Endothelial cell of umbilical vein (primary cell): Measurements from ENCODE around the gene BMP2K. TPM values are rescaled to one million over a fixed set of nuclear protein-coding genes. Genes with fewer than 3 reads are reported as not detected.

Experiments used
- BruUV-seq: library from RNA; stranded (reverse); fragments of 400-500 nt; replicated peaks from 2 replicates; lab custom pipeline; 2021; lab: Mats Ljungman, UMichigan
- CTCF ChIA-PET: fragments of 300-600, 350-600 bp; sonication (Branson Sonifier 250); formaldehyde crosslinking; loops from one replicate; lab custom pipeline; 2021; ENCODE audit warnings: antibody characterized with exemption, inconsistent platforms; lab: Charles Lee
- POLR2A ChIA-PET: fragments of 300-600, 350-600 bp; sonication (Branson Sonifier 250); formaldehyde crosslinking; loops from one replicate; lab custom pipeline; 2021; ENCODE audit warnings: antibody characterized with exemption, inconsistent platforms; lab: Charles Lee
- DNase-seq: peaks from one replicate; pipeline ENCODE4 v3.0.0-alpha.2; 2011; ENCODE audit warnings: low read depth, low spot score
- FAIRE-seq: peaks from 2 replicates; lab custom pipeline; 2011; peaks lifted over from hg19 to GRCh38; lab: Jason Lieb, UNC
- H2AFZ ChIP-seq: 2 replicates; pipeline ENCODE4 v1.6.0; 2012; ENCODE audit warnings: low read depth, low read length, control low read depth, inconsistent platforms
- H3K27ac ChIP-seq: 2 replicates; pipeline ENCODE4 v1.5.1; 2011; ENCODE audit warnings: low read depth, mild to moderate bottlenecking, control low read depth, low read length, moderate library complexity; ENCODE audit not compliant: insufficient read depth
- H3K27me3 ChIP-seq, 2 experiments: 2 replicates each; pipeline versions ENCODE4 v1.6.0 to v1.6.1; 2011; ENCODE audit warnings: low read length in 2 of 2, mixed read lengths in 1 of 2; ENCODE audit not compliant: control insufficient read depth in 2 of 2, insufficient read depth in 2 of 2
- H3K36me3 ChIP-seq, 2 experiments: 2 replicates in 1 of 2; 3 replicates in 1 of 2; pipeline ENCODE4 v1.5.1; 2011; ENCODE audit warnings: low read length in 2 of 2, mild to moderate bottlenecking in 1 of 2, moderate library complexity in 1 of 2; ENCODE audit not compliant: control insufficient read depth in 2 of 2, insufficient read depth in 2 of 2; ENCODE audit errors: extremely low read depth in 1 of 2
- H3K4me1 ChIP-seq: 3 replicates; pipeline ENCODE4 v1.5.1; 2011; ENCODE audit warnings: mild to moderate bottlenecking, low read length; ENCODE audit not compliant: control insufficient read depth, insufficient read depth; ENCODE audit errors: extremely low read depth
- H3K4me2 ChIP-seq: 2 replicates; pipeline ENCODE4 v1.6.1; 2011; ENCODE audit warnings: low read length, control low read depth, mixed read lengths; ENCODE audit not compliant: insufficient read depth
- H3K4me3 ChIP-seq, 3 experiments: fragments of 200-600 bp in 1 of 3; sonication (generic), shearing (Covaris generic) in 1 of 3; replicated peaks in 1 of 3; 2 replicates each; pipeline ENCODE4 v1.5.1; 2011 to 2016; ENCODE audit warnings: control low read depth in 3 of 3, low read length in 3 of 3, mild to moderate bottlenecking in 2 of 3, inconsistent platforms in 1 of 3, low read depth in 1 of 3, moderate library complexity in 1 of 3; ENCODE audit not compliant: insufficient read depth in 1 of 3
- H3K79me2 ChIP-seq: 2 replicates; pipeline ENCODE4 v1.6.0; 2012; ENCODE audit warnings: low read length, inconsistent platforms; ENCODE audit not compliant: control insufficient read depth, insufficient read depth
- H3K9ac ChIP-seq: replicated peaks from 2 replicates; pipeline ENCODE3; 2011; ENCODE audit warnings: low read length, control low read depth; ENCODE audit not compliant: insufficient read depth; ENCODE audit errors: extremely low read depth
- H3K9me1 ChIP-seq: replicated peaks from 3 replicates; pipeline ENCODE4 v1.6.0; 2011; ENCODE audit warnings: mild to moderate bottlenecking, low read length; ENCODE audit not compliant: control insufficient read depth, insufficient read depth; ENCODE audit errors: extremely low read depth
- H3K9me3 ChIP-seq: replicated peaks from 2 replicates; pipeline ENCODE4 v1.5.1; 2012; ENCODE audit warnings: low read length, inconsistent platforms; ENCODE audit not compliant: control insufficient read depth, insufficient read depth
- H4K20me1 ChIP-seq: replicated peaks from 2 replicates; pipeline ENCODE3; 2011; ENCODE audit warnings: mild to moderate bottlenecking, low read length; ENCODE audit not compliant: control insufficient read depth, insufficient read depth; ENCODE audit errors: extremely low read depth
- CTCF ChIP-seq, 2 donors: IDR thresholded peaks; 1 replicate in 1 of 2; 2 replicates in 1 of 2; pipeline ENCODE4 v1.5.1; 2011; ENCODE audit warnings: low read length in 2 of 2, mild to moderate bottlenecking in 2 of 2, moderate library complexity in 2 of 2, control low read depth in 1 of 2, inconsistent platforms in 1 of 2, low read depth in 1 of 2; ENCODE audit not compliant: insufficient read depth in 1 of 2; ENCODE audit errors: extremely low read depth in 1 of 2
- EZH2 ChIP-seq: IDR thresholded peaks from 2 replicates; pipeline ENCODE4 v1.6.1; 2012; ENCODE audit warnings: borderline replicate concordance, low read depth, mild to moderate bottlenecking, moderate library complexity, low read length, inconsistent platforms; ENCODE audit not compliant: severe bottlenecking
- FOS ChIP-seq: IDR thresholded peaks from 2 replicates; pipeline ENCODE4 v1.6.1; 2011; ENCODE audit warnings: mild to moderate bottlenecking, low read length, moderate library complexity, borderline replicate concordance; ENCODE audit not compliant: insufficient read depth
- GATA2 ChIP-seq: IDR thresholded peaks from 2 replicates; pipeline ENCODE4 v1.7.0; 2011; ENCODE audit warnings: low read depth, mild to moderate bottlenecking, moderate library complexity, mixed read lengths, low read length; ENCODE audit not compliant: insufficient read length, insufficient read depth
- JUN ChIP-seq: IDR thresholded peaks from 2 replicates; pipeline ENCODE4 v1.6.1; 2011; ENCODE audit warnings: borderline replicate concordance, low read depth; ENCODE audit not compliant: insufficient read length, insufficient read depth
- MAX ChIP-seq: IDR thresholded peaks from 2 replicates; pipeline ENCODE4 v1.6.1; 2011; ENCODE audit not compliant: insufficient read depth, insufficient read length
- MYC ChIP-seq: IDR thresholded peaks from one replicate; pipeline ENCODE4 v1.6.1; 2011; ENCODE audit warnings: mild to moderate bottlenecking, low read depth, low read length
- POLR2A ChIP-seq: IDR thresholded peaks from 2 replicates; pipeline ENCODE4 v1.6.1; 2012; ENCODE audit warnings: low read depth, mild to moderate bottlenecking, control low read depth, low read length
- POLR2AphosphoS5 ChIP-seq: IDR thresholded peaks from 2 replicates; pipeline ENCODE4 v1.6.1; 2012; ENCODE audit warnings: low read depth, mild to moderate bottlenecking, control low read depth, low read length, moderate library complexity; ENCODE audit not compliant: insufficient read depth
- dilution Hi-C: fragments of 300-500 bp; cut with MboI; formaldehyde crosslinking; loops from one replicate; pipeline ENCODE4 v1.15.0; 2019; ENCODE audit warnings: low sequenced_read_pairs; ENCODE audit not compliant: extremely low pct_ligation_motif_present
- intact Hi-C: fragments of 100-400 bp; cut with micrococcal nuclease; formaldehyde crosslinking; loops from one replicate; pipeline ENCODE4 v1.10.0; 2022
- polyA plus RNA-seq, 4 experiments: library from polyadenylated mRNA; depleted of rRNA in 3 of 4; stranded (reverse) in 3 of 4; unstranded in 1 of 4; fragments of >200 nt; gene quantifications; 2 replicates each; pipeline versions ENCODE4 v1.2.1 to v1.2.3, GENCODE V29; 2011 to 2012; ENCODE audit warnings: missing spikeins in 1 of 4
- total RNA-seq: library from RNA; stranded (reverse); gene quantifications from 2 replicates; pipeline ENCODE4 v1.2.3, GENCODE V29; 2021

BMP2K gene
- total and polyA plus RNA-seq, 2 donors (not counting 3 experiments of a cell fraction or from before 2014, with no cell fraction given) = 16.1 to 37.9 TPM

- no peaks in the 10 kb centered on the region for H4K20me1 ChIP-seq
- no peaks in the 10 kb centered on the region for H3K27me3 ChIP-seq
- POLR2A ChIA-PET = no interaction called here
- H3K9me1 ChIP-seq = no peaks in the 10 kb centered on the region
- H3K9ac ChIP-seq = no peak overlapping the region
- no peak overlapping the region for H2AFZ ChIP-seq
- no peak overlapping the region for H3K4me2 ChIP-seq
- H3K9me3 ChIP-seq = no peaks in the 10 kb centered on the region
- H3K4me3 ChIP-seq = no peak overlapping the region
- H3K79me2 ChIP-seq = no peaks in the 10 kb centered on the region
- no TSS peak for BruUV-seq
- no peak for DNase-seq
- H3K36me3 ChIP-seq = no peaks in the 10 kb centered on the region
- no peak for FAIRE-seq
- H3K4me1 ChIP-seq = no peaks in the 10 kb centered on the region
- dilution Hi-C loops (no loop called here), intact Hi-C loops (no loop called here)
- TF ChIP-seq CTCF (IDR thresholded peaks at IDR 0.05; ENCODE audit: extremely low read depth in 1 of 2, insufficient read depth in 1 of 2, low read depth in 1 of 2, low read length in 2 of 2) = no peak
- no peak for TF ChIP-seq MAX
- TF ChIP-seq POLR2A = no peak
- no peak for TF ChIP-seq JUN
- no peak for TF ChIP-seq EZH2
- no peak for TF ChIP-seq MYC
- TF ChIP-seq FOS = no peak
- no peak for TF ChIP-seq GATA2
- TF ChIP-seq POLR2AphosphoS5 = no peak
- no peak overlapping the region for H3K27ac ChIP-seq
- CTCF ChIA-PET = interaction anchor here (1.0 kb wide), 1 partner anchor 14 kb away, joined by 3 read pairs; no protein-coding TSS in a partner anchor
Observed at GRCh38 chr4:78737035-78737434, 39.1 kb upstream of the BMP2K start.
